ENCODE data around the gene GPC3.

GRCh38 chrX:133609166-133609565, 376.2 kb downstream of the GPC3 start:
- TF ChIP-seq, protein P1, sequence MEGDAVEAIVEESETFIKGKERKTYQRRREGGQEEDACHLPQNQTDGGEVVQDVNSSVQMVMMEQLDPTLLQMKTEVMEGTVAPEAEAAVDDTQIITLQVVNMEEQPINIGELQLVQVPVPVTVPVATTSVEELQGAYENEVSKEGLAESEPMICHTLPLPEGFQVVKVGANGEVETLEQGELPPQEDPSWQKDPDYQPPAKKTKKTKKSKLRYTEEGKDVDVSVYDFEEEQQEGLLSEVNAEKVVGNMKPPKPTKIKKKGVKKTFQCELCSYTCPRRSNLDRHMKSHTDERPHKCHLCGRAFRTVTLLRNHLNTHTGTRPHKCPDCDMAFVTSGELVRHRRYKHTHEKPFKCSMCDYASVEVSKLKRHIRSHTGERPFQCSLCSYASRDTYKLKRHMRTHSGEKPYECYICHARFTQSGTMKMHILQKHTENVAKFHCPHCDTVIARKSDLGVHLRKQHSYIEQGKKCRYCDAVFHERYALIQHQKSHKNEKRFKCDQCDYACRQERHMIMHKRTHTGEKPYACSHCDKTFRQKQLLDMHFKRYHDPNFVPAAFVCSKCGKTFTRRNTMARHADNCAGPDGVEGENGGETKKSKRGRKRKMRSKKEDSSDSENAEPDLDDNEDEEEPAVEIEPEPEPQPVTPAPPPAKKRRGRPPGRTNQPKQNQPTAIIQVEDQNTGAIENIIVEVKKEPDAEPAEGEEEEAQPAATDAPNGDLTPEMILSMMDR (IDR thresholded peaks at IDR 0.05) = no peak
- no peak for TF ChIP-seq POLR2A (IDR thresholded peaks at IDR 0.05)

All from thyroid gland (tissue), 4 donors.